Muscle of leg (tissue), 11 donors: ENCODE measurements around the gene KRT76. TPM values are rescaled to one million over a fixed set of nuclear protein-coding genes. Genes with fewer than 3 reads are reported as not detected.

ENCODE experiments used
- DNase-seq: peaks from one replicate; pipeline ENCODE4 v3.0.0; 2013
- H3K27ac ChIP-seq: one replicate; pipeline ENCODE4 v1.5.1; 2013; ENCODE audit warnings: mild to moderate bottlenecking, low read length, control low read depth
- H3K27me3 ChIP-seq: one replicate; pipeline ENCODE4 v1.6.1; 2013; ENCODE audit warnings: low read length; ENCODE audit not compliant: control insufficient read depth, insufficient read depth
- H3K36me3 ChIP-seq: one replicate; pipeline ENCODE4 v1.6.1; 2013; ENCODE audit warnings: low read length; ENCODE audit not compliant: control insufficient read depth, insufficient read depth
- H3K4me1 ChIP-seq: one replicate; pipeline ENCODE4 v1.6.1; 2013; ENCODE audit warnings: low read length; ENCODE audit not compliant: control insufficient read depth, insufficient read depth
- H3K4me3 ChIP-seq: one replicate; pipeline ENCODE4 v1.5.1; 2013; ENCODE audit warnings: low read length, control low read depth
- H3K9me3 ChIP-seq: replicated peaks from 2 replicates; pipeline ENCODE4 v1.6.1; 2013; ENCODE audit warnings: low read depth, low read length; ENCODE audit not compliant: control insufficient read depth
- WGBS: methylation state at CpG from one replicate; pipeline ENCODE4 v1.1.5; 2013; ENCODE audit warnings: missing lambda C conversion rate; ENCODE audit not compliant: insufficient coverage; 5-methylcytosine and 5-hydroxymethylcytosine counted together
- polyA plus RNA-seq, 8 donors: library from polyadenylated mRNA; unstranded; fragments of 120-200 nt; gene quantifications; one replicate each; pipeline versions ENCODE4 v1.2.1 to v1.2.3, GENCODE V29; 2013; ENCODE audit warnings: inconsistent platforms in 1 of 8, low replicate concordance in 1 of 8; ENCODE audit not compliant: insufficient read length in 8 of 8, insufficient read depth in 1 of 8
- total RNA-seq: library from RNA; stranded (reverse); fragments of 120-200 nt; gene quantifications from one replicate; pipeline ENCODE4 v1.2.4, GENCODE V29; 2013

Gene KRT76
- total and polyA plus RNA-seq, 9 donors: not detected

DNA sequence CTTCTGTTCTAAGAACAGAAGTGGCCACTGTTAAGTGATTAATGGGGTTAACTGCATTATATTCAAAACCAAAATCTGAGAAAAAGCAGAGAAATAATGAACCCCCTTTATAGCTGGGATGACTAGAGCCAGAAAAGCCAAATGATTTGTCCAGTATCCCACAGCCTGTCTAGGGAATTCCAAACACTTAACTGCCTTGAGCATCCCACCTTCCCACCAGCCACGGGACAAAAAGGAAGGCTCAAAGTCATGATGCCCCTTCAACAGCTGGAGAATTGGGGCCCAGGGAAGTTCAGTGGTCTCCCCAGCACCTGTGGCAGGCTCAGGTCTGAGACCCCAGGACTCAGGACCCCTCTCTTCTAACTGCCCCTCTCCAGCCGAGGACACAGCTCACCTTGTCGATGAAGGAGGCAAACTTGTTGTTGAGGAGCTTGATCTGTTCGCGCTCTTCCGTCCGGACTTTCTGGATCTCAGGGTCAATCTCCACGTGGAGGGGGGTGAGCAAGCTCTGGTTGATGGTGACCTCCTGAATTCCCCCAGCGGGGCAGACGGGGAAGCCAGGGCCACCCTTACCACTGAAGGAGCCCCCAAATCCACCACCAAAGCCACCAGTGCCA is 36.2 kb upstream of the KRT76 start:
- no peak overlapping the region for H3K4me3 ChIP-seq
- no CpG with 5 or more reads among the region's 10 CpGs for WGBS
- DNase-seq: no peak
- peaks cover under 1% of the 10 kb centered on the region for H3K4me1 ChIP-seq
- H3K9me3 ChIP-seq: no peaks in the 10 kb centered on the region
- H3K36me3 ChIP-seq: no peaks in the 10 kb centered on the region
- peaks cover 15% of the 10 kb centered on the region for H3K27me3 ChIP-seq
- no peak overlapping the region for H3K27ac ChIP-seq

GRCh38 chr12:52812749-52813148 is 35.6 kb upstream of the KRT76 start:
- no peaks in the 10 kb centered on the region for H3K9me3 ChIP-seq
- H3K4me3 ChIP-seq: no peak overlapping the region
- peaks cover 18% of the 10 kb centered on the region for H3K27me3 ChIP-seq
- H3K36me3 ChIP-seq: no peaks in the 10 kb centered on the region
- H3K27ac ChIP-seq: no peak overlapping the region
- 80% methylated on average over 1 of the region's 3 CpGs for WGBS
- DNase-seq: no peak
- no peaks in the 10 kb centered on the region for H3K4me1 ChIP-seq

DNA sequence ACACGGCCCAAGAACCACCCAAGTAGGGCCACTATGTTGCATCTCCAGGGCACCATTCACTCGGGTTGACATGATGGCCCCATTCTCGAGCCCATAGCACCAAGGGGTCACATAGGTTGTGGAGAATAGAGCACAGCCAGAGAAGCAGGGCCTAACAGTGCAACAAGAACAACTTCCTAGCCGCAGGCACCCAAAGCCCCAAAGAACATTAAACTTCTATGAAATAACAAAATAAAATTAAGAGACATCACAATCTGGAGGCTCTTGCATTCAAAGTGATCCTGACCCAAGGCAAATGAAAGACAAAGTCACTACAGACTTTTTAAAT is 34.9 kb upstream of the KRT76 start:
- WGBS: 76% methylated on average over 3 of the region's 4 CpGs
- H3K9me3 ChIP-seq: no peaks in the 10 kb centered on the region
- no peak for DNase-seq
- peaks cover 24% of the 10 kb centered on the region for H3K27me3 ChIP-seq
- H3K36me3 ChIP-seq: no peaks in the 10 kb centered on the region
- H3K27ac ChIP-seq: no peak overlapping the region
- H3K4me3 ChIP-seq: no peak overlapping the region
- H3K4me1 ChIP-seq: no peaks in the 10 kb centered on the region

- H3K27me3 ChIP-seq: peaks cover 25% of the 10 kb centered on the region
- no peaks in the 10 kb centered on the region for H3K36me3 ChIP-seq
- no peak overlapping the region for H3K4me3 ChIP-seq
- H3K9me3 ChIP-seq: no peaks in the 10 kb centered on the region
- 75% methylated on average over 8 of the region's 9 CpGs for whole genome bisulfite sequencing
- no peak for DNase-seq
- H3K27ac ChIP-seq: no peak overlapping the region
- no peaks in the 10 kb centered on the region for H3K4me1 ChIP-seq
Observed at GRCh38 chr12:52811191-52812072, 34.3 kb upstream of the KRT76 start.

- Histone ChIP-seq H3K4me1 (no peaks in the 10 kb centered on the region), H3K4me3 (no peak overlapping the region), H3K9me3 (no peaks in the 10 kb centered on the region), H3K27me3 (peaks cover 23% of the 10 kb centered on the region), H3K27ac (no peak overlapping the region), H3K36me3 (no peaks in the 10 kb centered on the region)
- no peak for DNase-seq
- 100% methylated on average over 1 of the region's 5 CpGs for WGBS
Observed at GRCh38 chr12:52810554-52810953, 33.4 kb upstream of the KRT76 start.

DNA sequence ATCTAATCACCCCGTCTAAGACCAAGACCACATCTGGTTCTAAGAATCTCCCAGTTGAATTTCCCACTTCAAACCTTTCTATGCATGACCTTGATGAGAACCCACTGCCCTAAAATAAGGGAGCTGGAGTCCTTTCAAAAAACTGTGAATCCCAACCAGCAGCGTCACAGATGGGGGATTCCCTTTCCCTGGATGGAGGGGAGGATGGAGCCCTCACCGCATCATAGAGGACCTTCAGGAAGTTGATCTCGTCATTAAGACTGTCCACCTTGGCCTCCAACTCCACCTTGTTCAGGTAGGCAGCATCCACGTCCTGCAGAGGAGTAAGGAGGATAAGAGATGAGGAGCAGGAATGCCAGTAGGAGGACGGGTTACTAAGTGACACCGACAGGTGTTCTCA is 32.0 kb upstream of the KRT76 start:
- Histone ChIP-seq H3K27me3 (peaks cover 27% of the 10 kb centered on the region), H3K27ac (no peak overlapping the region), H3K9me3 (no peaks in the 10 kb centered on the region), H3K36me3 (no peaks in the 10 kb centered on the region), H3K4me1 (peaks cover 8% of the 10 kb centered on the region), H3K4me3 (no peak overlapping the region)
- no peak for DNase-seq
- WGBS: 40% methylated on average over 1 of the region's 7 CpGs

GRCh38 chr12:52808573-52809160 is 31.5 kb upstream of the KRT76 start:
- no peaks in the 10 kb centered on the region for H3K36me3 ChIP-seq
- peaks cover 27% of the 10 kb centered on the region for H3K27me3 ChIP-seq
- H3K27ac ChIP-seq: no peak overlapping the region
- H3K4me1 ChIP-seq: peaks cover 13% of the 10 kb centered on the region
- H3K4me3 ChIP-seq: no peak overlapping the region
- H3K9me3 ChIP-seq: no peaks in the 10 kb centered on the region
- no peak for DNase-seq
- WGBS: no CpG with 5 or more reads among the region's 8 CpGs

DNA sequence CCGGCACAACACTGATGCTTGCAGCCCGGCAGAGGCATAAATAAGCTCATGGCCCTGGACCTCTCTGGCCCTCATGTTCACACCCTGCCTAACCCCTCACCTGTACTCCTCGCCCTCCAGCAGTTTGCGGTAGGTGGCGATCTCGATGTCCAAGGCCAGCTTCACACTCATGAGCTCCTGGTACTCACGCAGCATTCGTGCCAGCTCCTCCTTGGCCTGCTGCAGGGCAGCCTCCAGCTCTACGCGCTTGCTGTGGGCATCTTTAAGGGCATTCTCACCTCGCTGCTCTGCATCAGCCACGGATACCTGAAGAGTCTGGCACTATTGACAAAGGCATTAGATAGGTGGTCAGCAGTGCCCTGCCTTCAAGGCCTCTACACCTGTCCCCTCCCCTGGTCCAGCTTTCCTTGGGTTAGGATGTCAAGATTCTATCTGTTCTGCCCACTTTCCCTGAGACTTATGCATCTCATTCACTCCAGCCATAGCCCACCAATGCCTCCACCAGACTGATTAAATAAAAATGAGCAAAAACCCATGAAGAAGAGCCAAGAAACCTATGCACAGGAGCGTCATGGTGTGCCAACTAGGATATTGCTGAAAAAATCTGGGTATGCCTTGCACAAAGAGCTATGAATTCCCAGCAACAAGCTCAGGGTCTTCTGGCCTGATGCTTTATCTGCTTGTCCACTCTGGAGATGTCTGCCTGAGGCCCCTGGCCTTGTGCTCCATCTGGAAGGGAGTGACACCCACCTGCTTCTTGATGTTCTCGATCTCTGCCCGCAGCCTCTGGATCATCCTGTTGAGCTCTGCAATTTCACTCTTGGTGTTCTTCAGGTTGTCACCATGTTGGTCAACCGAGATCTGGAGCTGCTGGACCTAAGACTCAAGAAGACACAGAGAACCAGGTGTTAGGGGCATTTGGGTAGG is 30.7 kb upstream of the KRT76 start:
- no peak for DNase-seq
- H3K4me3 ChIP-seq: no peak overlapping the region
- no peaks in the 10 kb centered on the region for H3K36me3 ChIP-seq
- WGBS: 78% methylated on average over 16 of the region's 16 CpGs
- no peaks in the 10 kb centered on the region for H3K9me3 ChIP-seq
- H3K4me1 ChIP-seq: peaks cover 13% of the 10 kb centered on the region
- peaks cover 25% of the 10 kb centered on the region for H3K27me3 ChIP-seq
- H3K27ac ChIP-seq: no peak overlapping the region

DNA sequence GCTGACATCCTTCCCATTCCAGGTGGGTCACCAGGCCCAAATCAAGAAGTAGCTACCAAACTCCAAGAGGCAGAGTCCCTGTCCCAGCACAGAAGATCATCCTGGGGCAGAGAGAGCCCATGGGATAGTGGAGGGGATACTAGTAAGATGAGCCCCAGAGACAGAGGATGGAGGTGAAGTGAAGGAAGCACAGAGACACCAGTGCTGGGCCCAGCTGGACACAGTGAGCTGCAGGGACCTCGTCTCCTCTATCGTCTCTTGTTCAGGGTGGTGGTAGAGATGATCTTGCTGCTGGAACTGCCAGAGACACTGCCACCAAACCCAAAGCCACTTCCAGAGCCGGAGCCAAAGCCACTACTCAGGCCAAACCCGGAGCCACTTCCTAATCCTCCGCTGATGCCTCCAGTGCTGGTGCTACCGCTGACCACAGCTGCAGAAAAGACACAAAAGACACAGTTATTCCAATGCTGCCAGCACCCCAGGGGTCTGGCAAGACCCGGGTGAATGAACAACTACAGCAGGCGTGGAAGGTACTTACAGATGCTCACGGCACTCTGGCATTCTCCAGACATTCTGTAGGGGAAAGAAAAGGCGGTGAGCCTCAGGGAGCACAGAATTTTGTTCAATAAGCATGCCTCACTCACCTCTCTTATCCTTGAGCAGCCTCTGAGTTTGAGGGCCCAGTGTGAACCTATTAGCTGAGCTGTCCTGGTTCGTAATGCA is 29.8 kb upstream of the KRT76 start:
- no peak for DNase-seq
- H3K4me1 ChIP-seq: peaks cover 13% of the 10 kb centered on the region
- H3K27ac ChIP-seq: no peak overlapping the region
- no peaks in the 10 kb centered on the region for H3K36me3 ChIP-seq
- H3K4me3 ChIP-seq: no peak overlapping the region
- peaks cover 26% of the 10 kb centered on the region for H3K27me3 ChIP-seq
- whole genome bisulfite sequencing: 68% methylated on average over 6 of the region's 11 CpGs
- H3K9me3 ChIP-seq: no peaks in the 10 kb centered on the region
